Adrenal gland (tissue), 12 donors: ENCODE measurements around the gene VANGL2. TPM values are rescaled to one million over a fixed set of nuclear protein-coding genes. Genes with fewer than 3 reads are reported as not detected.

Experiments used
- DNase-seq, 7 donors: peaks; one replicate each; pipeline ENCODE4 v3.0.0-alpha.2; 2019 to 2020
- H3K27ac ChIP-seq, 5 donors: fragments of 200-600 bp; sonication (generic) in 4 of 5; 1 replicate in 3 of 5; 2 replicates in 2 of 5; pipeline versions ENCODE4 v1.5.1 to v1.8.0; 2016 to 2020; ENCODE audit warnings: mild to moderate bottlenecking in 1 of 5
- H3K27me3 ChIP-seq: fragments of 200-600 bp; 2 replicates; pipeline ENCODE4 v1.8.0; 2021
- H3K36me3 ChIP-seq, 2 donors: fragments of 200-600 bp; replicated peaks in 1 of 2; 1 replicate in 1 of 2; 2 replicates in 1 of 2; pipeline versions ENCODE4 v1.5.1 to v1.8.0; 2018 to 2022
- H3K4me1 ChIP-seq, 2 donors: fragments of 200-600 bp; replicated peaks in 1 of 2; 1 replicate in 1 of 2; 2 replicates in 1 of 2; pipeline versions ENCODE4 v1.5.1 to v1.8.0; 2018 to 2021
- H3K4me3 ChIP-seq, 4 donors: fragments of 200-600 bp; sonication (generic) in 3 of 4; one replicate each; pipeline ENCODE4 v1.5.1; 2016 to 2018
- H3K9me3 ChIP-seq, 3 donors: fragments of 200-600 bp; sonication (generic) in 1 of 3; replicated peaks in 1 of 3; 1 replicate in 2 of 3; 2 replicates in 1 of 3; pipeline versions ENCODE4 v1.5.1 to v1.8.0; 2016 to 2021
- POLR2A ChIP-seq, 2 donors: fragments of 450-650 bp; IDR thresholded peaks; one replicate each; pipeline ENCODE4 v1.6.1; 2017; ENCODE audit warnings: antibody characterized with exemption in 2 of 2, mild to moderate bottlenecking in 2 of 2, moderate library complexity in 1 of 2
- WGBS, 4 donors: extraction: QIAGEN DNeasy Blood & Tissue Kit in 2 of 4; methylation state at CpG; one replicate each; pipeline versions ENCODE4 v1.1.5 to v1.1.7; 2013 to 2017; 5-methylcytosine and 5-hydroxymethylcytosine counted together
- intact Hi-C, 2 donors: fragments of 100-400 bp; cut with DNase I; formaldehyde crosslinking; loops; one replicate each; pipeline versions ENCODE4 v1.14.1 to v1.15.0; 2022 to 2023
- polyA plus RNA-seq, 3 donors: library from polyadenylated mRNA; stranded (reverse); fragments of 200-250 nt in 2 of 3; fragments of 350-450 nt in 1 of 3; fragmentation: Illumina TruSeq in 1 of 3; extraction: RNeasy Lipid Tissue Mini Kit (QIAGEN cat#74804) in 1 of 3; gene quantifications; one replicate each; pipeline ENCODE4 v1.2.3, GENCODE V29; 2013 to 2014
- total RNA-seq, 9 donors: library from RNA; depleted of rRNA in 4 of 9; stranded (reverse); fragments of >200 nt in 4 of 9; fragments of 120-200 nt in 1 of 9; fragmentation: NEBNext Ultra II Directional in 1 of 9; extraction: Animal tissue kit (Norgen Biotek cat#: 25700) in 1 of 9; gene quantifications; one replicate each; pipeline versions ENCODE4 v1.1.0 to v1.2.4, GENCODE V29; 2013 to 2023
- TF ChIP-seq, protein P1 (sequence below), 6 experiments: fragments of 450-650 bp in 4 of 6; fragments of 200-600 bp in 2 of 6; sonication (generic) in 1 of 6; IDR thresholded peaks; 1 replicate in 5 of 6; 2 replicates in 1 of 6; pipeline versions ENCODE4 v1.5.1 to v1.8.0; 2016 to 2021; ENCODE audit warnings: antibody characterized with exemption in 6 of 6, mild to moderate bottlenecking in 2 of 6, moderate library complexity in 1 of 6
- donor health status: healthy with polysubstance abuse.
- donor health status: Bipolar disorder and iron deficiency.
- donor health status: DM: yes; HTN: yes; CAD: no.
- donor health status: DM: no; HTN: no; CAD: no.
- donor health status: DM: no; HTN: no; CAD: no.
- donor health status: DM: yes; HTN: yes; CAD: no.

VANGL2 gene
- total and polyA plus RNA-seq, 12 donors, result 0.20 to 2.2 (median 0.74) TPM

DNA sequence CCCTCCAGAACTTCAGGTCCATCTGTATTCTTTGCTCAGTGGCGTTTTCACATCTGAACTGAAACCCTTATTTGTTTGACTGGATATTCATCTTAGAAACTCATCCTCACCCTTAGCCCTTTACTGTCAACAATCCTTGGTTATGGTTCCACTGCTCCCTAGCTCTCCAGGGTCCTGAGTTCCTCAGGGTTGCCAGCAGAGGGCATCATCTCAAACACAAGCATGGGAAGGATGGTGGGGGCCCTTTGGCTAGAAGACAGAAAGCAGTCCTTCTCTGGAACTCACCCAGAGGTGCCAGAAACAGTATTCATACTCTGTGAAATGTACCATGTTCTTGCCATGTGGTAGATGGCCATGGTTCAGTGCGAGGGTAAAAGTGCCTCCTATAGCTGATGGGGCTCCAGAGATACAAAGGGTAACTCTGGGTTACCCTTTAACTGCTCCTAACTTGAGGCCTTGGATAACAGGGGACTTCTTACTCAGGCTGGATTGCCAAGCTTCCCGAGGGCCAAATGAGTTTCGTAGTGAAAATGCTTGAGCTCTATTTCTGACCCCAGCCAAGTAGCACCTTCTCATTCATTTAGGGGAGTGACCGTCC, 45.9 kb upstream of the VANGL2 start:
- Histone ChIP-seq H3K27me3 (no peaks in the 10 kb centered on the region), H3K27ac (no peak overlapping the region), H3K9me3 (no peaks in the 10 kb centered on the region), H3K4me1 (no peaks in the 10 kb centered on the region), H3K4me3 (no peak overlapping the region), H3K36me3 (peaks cover 0 to 94% of the 10 kb centered on the region in 2 donors)
- WGBS, 4 donors, result 77 to 82% (median 79%) methylated on average over 4 to 5 of the region's 5 CpGs
- DNase-seq, result no peak
- TF ChIP-seq, protein P1, sequence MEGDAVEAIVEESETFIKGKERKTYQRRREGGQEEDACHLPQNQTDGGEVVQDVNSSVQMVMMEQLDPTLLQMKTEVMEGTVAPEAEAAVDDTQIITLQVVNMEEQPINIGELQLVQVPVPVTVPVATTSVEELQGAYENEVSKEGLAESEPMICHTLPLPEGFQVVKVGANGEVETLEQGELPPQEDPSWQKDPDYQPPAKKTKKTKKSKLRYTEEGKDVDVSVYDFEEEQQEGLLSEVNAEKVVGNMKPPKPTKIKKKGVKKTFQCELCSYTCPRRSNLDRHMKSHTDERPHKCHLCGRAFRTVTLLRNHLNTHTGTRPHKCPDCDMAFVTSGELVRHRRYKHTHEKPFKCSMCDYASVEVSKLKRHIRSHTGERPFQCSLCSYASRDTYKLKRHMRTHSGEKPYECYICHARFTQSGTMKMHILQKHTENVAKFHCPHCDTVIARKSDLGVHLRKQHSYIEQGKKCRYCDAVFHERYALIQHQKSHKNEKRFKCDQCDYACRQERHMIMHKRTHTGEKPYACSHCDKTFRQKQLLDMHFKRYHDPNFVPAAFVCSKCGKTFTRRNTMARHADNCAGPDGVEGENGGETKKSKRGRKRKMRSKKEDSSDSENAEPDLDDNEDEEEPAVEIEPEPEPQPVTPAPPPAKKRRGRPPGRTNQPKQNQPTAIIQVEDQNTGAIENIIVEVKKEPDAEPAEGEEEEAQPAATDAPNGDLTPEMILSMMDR (IDR thresholded peaks at IDR 0.05), result peak in 2 of 6 experiments; percentile 23
- TF ChIP-seq POLR2A (IDR thresholded peaks at IDR 0.05), result no peak
- intact Hi-C loops, result no loop called here

DNA sequence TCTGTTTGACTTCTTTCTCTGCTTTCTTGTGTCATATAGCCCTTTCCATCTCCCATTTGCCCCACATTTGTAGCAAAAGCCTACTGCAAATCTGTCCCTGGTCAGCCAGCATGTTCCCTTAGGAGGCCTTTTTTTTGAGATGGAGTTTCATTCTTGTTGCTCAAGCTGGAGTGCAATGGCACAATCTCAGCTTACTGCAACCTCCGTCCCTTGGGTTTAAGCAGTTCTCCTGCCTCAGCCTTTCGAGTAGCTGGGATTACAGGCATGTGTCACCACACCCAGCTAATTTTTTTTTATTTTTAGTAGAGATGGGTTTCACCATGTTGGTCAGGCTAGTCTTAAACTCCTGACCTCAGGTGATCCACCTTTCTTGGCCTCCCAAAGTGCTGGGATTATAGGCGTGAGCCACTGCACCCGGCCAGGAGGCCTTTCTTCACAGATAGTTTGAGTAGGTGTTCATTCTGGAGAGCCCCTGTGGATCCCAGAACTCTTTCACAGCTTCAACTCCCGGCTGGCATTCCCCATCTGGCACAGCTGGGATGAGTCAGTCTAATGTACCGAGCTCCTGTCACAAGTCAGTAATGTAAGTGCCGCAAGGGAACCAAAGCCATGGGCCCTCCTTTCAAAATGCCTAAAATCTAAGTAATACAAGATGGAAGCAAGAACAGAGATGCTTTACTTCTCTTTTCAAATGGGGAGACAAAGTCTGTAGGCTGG, 42.9 kb upstream of the VANGL2 start:
- peaks cover 0 to 64% of the 10 kb centered on the region in 2 donors for H3K36me3 ChIP-seq
- no peaks in the 10 kb centered on the region for H3K4me1 ChIP-seq
- TF ChIP-seq, protein P1 (IDR thresholded peaks at IDR 0.05), result no peak
- no peak for TF ChIP-seq POLR2A (IDR thresholded peaks at IDR 0.05)
- H3K9me3 ChIP-seq, result no peaks in the 10 kb centered on the region
- H3K27me3 ChIP-seq, result no peaks in the 10 kb centered on the region
- H3K27ac ChIP-seq, result no peak overlapping the region
- intact Hi-C loops, result no loop called here
- WGBS, 4 donors, result 85 to 90% (median 87%) methylated on average over 7 of the region's 7 CpGs
- H3K4me3 ChIP-seq, result no peak overlapping the region
- no peak for DNase-seq

DNA sequence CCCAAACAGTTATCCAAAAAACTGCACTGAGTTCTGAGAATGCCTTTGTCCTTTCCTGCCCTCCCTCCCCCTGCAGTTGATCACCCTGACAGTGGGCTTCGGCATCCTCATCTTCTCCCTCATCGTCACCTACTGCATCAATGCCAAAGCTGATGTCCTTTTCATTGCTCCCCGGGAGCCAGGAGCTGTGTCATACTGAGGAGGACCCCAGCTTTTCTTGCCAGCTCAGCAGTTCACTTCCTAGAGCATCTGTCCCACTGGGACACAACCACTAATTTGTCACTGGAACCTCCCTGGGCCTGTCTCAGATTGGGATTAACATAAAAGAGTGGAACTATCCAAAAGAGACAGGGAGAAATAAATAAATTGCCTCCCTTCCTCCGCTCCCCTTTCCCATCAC, 42.3 kb upstream of the VANGL2 start:
- TF ChIP-seq, protein P1 (IDR thresholded peaks at IDR 0.05), result no peak
- TF ChIP-seq POLR2A (IDR thresholded peaks at IDR 0.05), result no peak

DNA sequence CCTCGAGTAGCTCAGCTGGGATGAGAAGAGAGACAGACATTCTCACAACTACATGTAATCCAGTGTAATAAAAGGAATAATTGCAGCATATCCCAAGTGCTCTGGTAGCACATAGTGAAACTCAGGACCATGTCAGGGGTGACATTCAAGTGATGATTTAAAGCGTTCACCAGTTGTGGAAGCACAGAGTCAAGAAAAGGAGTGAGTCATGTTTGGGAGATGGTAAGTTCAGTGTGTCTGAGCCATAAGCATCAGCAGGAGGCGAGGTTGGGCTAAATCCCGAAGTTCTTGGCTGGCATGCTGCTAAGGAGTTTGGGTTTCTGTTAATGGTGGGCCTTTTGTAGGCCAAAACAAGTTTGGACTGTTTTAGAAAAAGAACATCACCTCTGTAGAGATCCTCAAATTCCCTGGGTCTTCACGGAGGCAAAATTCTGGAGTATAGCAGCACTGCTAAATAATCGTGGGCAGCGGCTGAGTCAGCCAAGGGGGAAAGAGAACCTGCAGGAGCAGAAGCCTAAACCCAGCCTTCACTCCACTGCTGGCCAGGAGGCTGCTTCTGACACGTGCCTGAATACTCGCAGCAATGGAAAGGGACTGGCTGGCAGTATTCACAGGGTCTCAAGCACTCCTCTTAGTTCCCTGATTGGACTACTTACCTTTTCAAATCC, 40.7 kb upstream of the VANGL2 start:
- TF ChIP-seq, protein P1 (IDR thresholded peaks at IDR 0.05), result no peak
- TF ChIP-seq POLR2A (IDR thresholded peaks at IDR 0.05), result no peak
- no peak for DNase-seq
- H3K4me1 ChIP-seq, result no peaks in the 10 kb centered on the region
- intact Hi-C loops, result no loop called here
- H3K27me3 ChIP-seq, result no peaks in the 10 kb centered on the region
- no peak overlapping the region for H3K4me3 ChIP-seq
- no peak overlapping the region for H3K27ac ChIP-seq
- peaks cover 0 to 42% of the 10 kb centered on the region in 2 donors for H3K36me3 ChIP-seq
- WGBS, 4 donors, result 80 to 88% (median 87%) methylated on average over 8 to 9 of the region's 9 CpGs
- no peaks in the 10 kb centered on the region for H3K9me3 ChIP-seq

More for the DNA sequence above, 42.3 kb upstream of the VANGL2 start:
- H3K4me1 ChIP-seq, result no peaks in the 10 kb centered on the region
- DNase-seq, result no peak
- no peaks in the 10 kb centered on the region for H3K27me3 ChIP-seq
- 80 to 90% (median 86%) methylated on average over 4 of the region's 4 CpGs for WGBS, 4 donors
- H3K9me3 ChIP-seq, result no peaks in the 10 kb centered on the region
- no peak overlapping the region for H3K27ac ChIP-seq
- intact Hi-C loops, result no loop called here
- peaks cover 0 to 58% of the 10 kb centered on the region in 2 donors for H3K36me3 ChIP-seq
- H3K4me3 ChIP-seq, result no peak overlapping the region
